GM19452 (cell line): ENCODE measurements around the gene PTPRN2.

Experiments
- ATAC-seq: cut with Tn5 transposase; IDR thresholded peaks from one replicate; pipeline ENCODE4 v1.9.1; 2021; ENCODE audit not compliant: unreplicated experiment

The PTPRN2 gene

DNA sequence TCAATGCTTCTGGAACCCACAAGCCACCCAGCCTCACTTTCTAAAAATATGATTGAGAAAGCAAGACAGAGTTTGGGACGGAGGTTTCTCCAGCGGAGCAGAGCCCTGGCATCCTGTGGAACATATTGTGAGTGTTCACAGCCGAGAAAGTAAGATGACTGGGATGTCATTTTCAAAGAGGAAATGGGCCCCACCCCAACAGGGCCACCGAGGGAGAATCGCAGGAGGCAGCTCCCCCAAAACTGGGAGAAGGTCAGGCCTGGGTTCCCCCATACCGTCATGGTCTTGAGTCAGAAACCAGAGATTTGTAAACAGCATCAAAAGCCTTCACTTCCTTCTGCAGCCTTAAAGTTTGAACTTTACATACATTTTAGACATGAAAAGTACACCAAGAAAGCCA, 560.0 kb downstream of the PTPRN2 start:
- no peak for ATAC-seq

- no peak for ATAC-seq
These were observed 560.9 kb downstream of the PTPRN2 start for GRCh38 chr7:158026636-158027265.

DNA sequence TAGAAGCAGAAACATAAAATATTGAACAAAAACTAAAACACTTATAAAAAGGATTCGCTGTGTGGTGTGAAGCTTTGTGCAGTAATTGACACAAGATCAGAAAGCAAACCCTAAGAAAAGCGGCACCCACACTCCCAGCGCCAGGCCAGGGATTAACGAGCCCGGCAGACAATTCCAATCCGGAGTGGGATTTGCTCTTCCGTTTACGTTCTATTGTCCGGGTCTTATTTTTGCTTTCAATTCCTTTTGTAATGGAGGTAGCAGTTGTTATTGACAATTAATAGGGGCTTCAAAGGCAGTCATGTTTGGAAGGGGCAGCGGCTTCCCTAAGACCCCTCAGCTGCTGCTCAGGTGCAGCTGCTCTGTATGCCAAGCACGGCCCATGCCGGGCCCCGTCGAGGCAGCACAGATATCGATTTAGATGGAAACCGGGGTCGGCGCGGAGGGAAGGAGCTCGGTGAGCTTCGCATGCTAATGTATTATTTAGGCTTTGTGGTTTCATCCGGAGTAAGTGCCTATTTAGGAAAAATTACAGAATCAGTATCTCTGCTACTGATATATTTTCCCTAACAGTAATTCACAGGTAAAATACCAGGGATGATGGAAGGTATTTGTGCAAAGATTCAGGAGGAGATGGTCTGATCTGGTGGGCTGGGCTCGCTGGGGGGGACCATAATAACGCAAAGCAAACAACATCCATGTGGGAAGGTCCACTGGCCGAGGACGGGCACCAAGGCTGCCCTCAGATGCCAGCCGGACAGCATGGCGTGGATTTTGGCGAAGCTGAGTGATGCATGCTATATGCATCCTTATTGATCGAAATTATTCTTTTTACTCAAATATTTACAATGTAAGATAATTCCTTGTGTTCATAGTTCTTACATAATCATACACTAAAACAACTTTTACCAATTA, 561.7 kb downstream of the PTPRN2 start:
- no peak for ATAC-seq

DNA sequence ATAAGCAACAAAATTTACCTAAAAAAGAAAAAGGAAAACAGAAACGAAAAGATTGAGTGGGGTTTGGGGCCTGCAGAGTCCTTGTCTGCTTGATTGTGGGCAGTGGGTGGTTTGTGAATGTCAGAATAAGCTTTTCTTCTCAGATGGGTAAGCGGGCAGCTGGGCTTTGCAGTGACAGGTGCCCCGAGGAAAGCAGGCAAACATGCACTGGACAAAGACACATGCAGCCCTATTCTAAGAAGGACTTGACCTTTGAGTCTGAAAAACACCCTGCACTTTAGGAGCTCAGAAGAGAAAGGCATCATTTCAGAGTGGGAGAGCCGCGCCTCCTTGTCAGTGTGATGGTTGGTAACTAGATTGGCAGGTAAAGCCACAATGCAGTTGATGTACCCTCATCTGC, 562.7 kb downstream of the PTPRN2 start:
- no peak for ATAC-seq

- no peak for ATAC-seq
These were observed 563.3 kb downstream of the PTPRN2 start for GRCh38 chr7:158024351-158024715.

DNA sequence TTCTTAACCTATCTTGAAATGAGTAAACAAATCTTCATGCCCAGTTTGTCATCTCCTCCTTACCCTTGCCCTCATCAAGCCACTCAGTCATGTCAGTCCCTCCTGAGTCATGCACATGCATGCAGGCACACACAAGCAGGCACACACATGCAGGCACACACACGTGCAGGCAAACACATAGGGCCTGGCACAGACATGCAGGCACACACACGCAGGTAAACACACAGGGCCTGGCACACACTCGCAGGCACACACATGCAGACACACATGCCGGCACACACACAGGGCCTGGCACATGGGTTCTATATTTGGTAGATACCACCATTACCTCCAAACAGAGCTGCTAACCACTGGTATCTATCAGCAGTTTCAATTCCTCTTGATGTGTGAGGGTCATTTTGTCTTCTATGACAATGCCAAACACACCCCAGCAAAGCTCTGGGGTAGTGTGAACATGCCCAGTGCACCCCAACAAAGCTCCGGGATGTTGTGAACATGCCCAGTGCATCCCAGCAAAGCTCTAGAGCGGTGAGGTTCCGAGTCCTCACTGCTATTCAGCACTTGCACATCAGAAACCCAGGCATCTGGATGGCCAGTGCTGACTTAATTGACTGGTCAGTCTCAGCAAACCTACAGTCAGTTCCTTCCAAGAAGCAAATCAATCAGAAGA, 563.8 kb downstream of the PTPRN2 start:
- ATAC-seq = no peak

- no peak for ATAC-seq
These were observed 564.5 kb downstream of the PTPRN2 start for GRCh38 chr7:158023157-158023556.

DNA sequence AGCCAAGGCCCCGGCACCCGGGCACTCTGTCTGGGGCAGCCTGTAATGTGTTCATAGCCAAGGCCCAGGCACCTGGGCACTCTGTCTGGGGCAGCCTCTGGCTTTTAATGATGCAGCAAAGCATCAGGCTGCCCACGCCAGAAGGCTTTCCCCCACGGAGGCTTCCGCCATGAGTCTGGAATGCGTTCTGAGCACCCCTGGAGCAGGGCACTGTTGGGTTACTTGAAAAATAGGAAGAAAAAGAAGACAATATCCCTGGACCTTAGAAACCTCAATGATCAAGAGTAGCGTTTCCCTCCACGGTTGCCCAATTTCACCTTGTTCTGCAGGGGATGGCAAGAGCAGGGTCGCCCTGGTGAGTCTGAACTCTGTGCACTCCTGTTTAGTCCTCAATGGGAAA, 565.0 kb downstream of the PTPRN2 start:
- ATAC-seq = no peak

GRCh38 chr7:158021836-158022235, 565.8 kb downstream of the PTPRN2 start:
- no peak for ATAC-seq

GRCh38 chr7:158020706-158021095, 566.9 kb downstream of the PTPRN2 start:
- no peak for ATAC-seq

DNA sequence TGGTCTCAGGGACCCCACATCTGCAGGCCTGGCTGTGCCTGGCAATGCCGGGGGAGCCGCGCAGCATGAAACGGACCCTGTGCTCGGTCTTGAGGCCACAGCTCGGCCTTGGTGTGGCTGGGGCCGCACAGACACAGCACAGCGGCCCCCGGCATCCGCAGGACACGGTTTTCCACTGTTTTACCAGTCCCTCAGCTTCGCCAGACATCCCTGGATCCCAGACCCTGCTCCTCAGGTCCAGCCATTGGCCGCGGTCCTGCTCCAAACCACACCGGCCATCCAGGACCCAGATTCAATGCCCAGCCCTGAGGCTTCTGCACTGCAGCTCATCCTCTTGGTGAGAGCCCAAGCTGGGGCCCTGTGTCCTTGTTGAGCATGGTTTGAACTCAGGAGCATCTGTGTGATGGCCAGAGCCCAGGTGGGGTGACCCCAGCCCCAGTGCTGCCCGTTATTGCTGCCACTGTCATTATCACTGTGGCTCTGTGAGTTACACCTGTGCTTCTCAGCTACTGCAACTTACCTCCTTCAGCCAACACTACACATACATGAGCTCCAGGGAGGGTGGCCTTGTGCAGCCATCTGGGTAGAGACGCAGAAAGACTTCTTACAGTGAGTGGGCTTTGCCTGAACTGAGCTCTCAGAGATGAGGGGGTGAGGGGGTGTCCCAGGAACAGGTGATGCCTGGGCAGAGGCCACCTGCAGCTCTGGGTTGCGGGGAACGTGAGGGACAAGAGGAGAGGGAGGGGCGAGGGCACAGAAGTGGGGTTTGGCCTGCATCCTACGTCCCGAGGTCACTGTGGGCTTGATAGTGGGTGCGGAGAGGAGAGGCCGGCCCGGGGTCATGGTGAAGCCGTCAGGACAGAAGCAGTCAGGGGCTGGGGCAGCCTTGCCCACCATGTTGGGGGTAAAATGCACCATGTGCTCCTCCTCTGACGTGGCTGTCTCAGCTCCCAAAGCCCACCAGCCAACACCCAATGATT, 567.6 kb downstream of the PTPRN2 start:
- no peak for ATAC-seq

- ATAC-seq = no peak
These were observed 568.5 kb downstream of the PTPRN2 start for GRCh38 chr7:158018971-158019645.

DNA sequence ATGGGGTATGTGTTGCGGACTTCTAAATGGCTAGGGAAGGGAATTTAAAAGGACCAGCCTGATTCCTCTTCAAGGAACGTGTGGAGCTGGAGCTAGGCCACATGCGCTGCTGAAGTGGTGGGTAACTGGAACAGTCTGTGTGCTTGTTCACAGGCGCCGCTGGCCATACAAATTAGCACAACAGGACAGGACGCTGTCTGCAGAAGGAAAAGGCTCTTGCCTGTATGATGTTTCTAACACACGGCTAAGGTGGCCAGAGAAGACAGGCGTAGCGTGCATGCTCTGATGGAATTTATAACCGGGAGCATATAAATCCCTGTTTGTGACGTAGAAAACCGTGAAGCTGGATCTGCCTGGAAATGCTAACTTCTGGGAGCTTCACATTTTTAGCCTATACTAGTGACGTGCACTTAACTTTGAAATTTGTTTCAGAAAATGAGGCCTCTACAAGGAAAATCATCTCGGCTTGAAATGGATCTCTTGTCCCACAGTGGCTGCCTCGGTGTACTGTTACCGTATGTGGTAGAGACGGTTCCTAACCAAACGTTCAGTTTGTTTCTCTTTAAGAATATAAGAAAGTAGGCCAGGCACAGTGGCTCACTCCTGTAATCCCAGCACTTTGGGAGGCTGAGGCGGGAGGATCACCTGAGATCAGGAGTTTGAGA, 569.4 kb downstream of the PTPRN2 start:
- ATAC-seq = no peak

DNA sequence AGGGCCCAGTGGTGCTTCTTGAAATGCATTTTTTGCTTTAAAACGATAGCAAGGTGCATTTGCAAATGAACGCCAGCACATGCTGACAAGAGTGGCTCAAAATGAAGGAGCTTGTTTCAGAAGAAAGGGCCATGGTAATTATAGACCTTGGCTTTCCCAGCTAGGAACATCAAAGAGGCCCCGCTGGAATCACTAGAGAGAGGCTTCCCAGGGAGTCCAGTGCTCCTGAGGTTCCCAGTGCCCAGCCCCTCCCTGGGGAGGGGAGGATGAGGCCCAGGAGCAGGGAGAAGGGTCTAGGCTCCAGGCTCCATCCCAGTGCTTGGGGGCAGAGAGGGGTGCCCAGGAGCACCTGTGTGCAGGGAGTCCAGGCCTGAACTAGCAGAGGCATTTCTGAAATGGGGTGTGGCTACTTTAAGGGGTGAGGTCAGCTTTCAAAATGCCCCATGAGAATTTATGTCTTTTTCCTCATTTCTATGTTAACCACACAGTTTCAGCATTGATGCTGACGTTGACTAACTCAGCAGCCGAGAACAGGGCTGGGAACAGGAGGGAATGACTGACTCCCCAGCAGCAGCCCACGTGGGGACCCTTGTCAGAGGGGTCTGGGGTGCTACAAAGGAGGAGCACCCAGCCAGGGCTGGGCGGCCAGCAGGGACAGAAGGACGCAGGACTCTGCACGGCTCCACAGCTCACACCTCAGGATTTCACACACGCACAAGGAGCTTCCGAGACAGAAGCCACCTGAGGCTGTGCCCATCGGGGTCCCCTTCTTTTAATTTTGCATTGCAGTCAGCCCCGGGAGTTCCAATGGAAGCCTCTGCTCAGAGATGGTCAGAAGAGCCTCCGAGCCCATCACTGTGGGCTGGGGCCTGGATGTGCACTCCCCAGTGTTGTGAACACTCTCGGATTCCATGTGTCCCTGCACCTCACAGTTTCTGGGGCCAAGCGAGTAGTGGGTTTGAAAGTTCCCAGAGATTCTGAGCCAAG, 570.2 kb downstream of the PTPRN2 start:
- no peak for ATAC-seq

DNA sequence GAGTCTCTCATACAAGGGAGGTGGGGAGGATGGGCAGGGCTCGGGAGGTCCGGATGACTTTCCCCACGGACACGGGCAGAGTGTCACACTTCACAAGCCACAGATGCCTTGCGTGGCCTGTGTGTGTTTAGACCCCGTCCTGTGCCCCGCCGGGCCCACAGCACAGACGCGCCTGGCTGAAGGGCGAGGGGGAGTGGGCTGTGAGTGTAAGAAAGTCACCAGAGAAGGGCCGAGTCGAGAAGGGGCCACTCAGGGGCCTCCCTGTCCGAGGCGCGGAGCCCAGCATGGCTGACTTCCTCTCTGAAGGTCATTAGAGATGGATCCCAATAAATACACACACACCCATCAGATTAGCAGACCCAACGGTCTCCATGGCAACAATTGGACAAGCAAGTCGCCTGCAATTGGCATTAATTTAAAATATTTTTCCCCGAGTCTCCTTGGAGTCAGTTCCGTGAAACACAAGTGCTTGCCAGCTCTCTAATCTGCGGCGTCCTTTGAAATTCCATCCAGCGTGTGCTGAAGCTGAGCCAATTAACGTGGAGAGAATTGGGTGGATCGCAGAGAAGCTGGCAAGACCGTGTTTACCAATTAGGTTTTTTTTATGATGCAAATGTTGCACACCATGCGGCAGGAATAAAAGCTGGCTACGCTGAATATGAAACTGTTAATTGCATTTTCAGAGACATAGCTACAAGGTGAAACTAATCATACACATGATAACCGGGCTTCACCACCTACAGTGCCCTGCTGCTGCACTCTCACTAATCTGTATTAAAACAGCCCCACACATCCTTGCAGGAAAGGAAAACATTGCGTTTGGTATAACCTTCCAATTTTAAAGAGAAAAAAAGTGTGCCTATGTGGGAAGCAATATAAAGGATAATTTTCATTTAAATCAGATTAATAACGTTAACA, 571.2 kb downstream of the PTPRN2 start:
- no peak for ATAC-seq

GRCh38 chr7:158015403-158016179, 572.0 kb downstream of the PTPRN2 start:
- ATAC-seq = no peak

DNA sequence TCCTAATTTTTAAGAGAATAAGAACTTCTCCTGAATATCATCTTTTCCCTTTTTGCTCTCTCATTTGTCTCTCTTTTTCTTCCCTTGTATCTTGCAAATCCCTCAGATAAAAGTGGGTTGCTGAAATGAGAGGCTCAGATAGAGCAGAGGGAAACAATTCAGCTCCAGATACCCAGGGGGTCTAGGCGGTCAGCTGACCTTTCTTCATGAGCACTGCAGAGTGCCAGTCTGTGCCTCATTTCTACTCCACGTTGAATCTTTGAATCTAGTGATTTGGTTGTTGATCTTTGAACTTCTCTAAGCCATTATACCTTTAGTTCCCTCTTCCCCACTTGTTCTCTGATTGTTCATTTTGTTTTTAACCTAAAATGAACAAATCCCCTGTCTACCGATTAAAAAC, 572.6 kb downstream of the PTPRN2 start:
- no peak for ATAC-seq
